Neural progenitor cell (in vitro differentiated cells): ENCODE measurements around the gene ISY1.

Experiments used
- EZH2phosphoT487 ChIP-seq: fragments of 200-600 bp; sonication (generic); IDR thresholded peaks from 2 replicates; pipeline ENCODE4 v1.6.1; 2017; ENCODE audit warnings: antibody characterized with exemption
- TF ChIP-seq, protein P1 (sequence below): fragments of 200-600 bp; sonication (generic); IDR thresholded peaks from 2 replicates; pipeline ENCODE4 v1.5.1; 2017; ENCODE audit warnings: antibody characterized with exemption, mild to moderate bottlenecking

DNA sequence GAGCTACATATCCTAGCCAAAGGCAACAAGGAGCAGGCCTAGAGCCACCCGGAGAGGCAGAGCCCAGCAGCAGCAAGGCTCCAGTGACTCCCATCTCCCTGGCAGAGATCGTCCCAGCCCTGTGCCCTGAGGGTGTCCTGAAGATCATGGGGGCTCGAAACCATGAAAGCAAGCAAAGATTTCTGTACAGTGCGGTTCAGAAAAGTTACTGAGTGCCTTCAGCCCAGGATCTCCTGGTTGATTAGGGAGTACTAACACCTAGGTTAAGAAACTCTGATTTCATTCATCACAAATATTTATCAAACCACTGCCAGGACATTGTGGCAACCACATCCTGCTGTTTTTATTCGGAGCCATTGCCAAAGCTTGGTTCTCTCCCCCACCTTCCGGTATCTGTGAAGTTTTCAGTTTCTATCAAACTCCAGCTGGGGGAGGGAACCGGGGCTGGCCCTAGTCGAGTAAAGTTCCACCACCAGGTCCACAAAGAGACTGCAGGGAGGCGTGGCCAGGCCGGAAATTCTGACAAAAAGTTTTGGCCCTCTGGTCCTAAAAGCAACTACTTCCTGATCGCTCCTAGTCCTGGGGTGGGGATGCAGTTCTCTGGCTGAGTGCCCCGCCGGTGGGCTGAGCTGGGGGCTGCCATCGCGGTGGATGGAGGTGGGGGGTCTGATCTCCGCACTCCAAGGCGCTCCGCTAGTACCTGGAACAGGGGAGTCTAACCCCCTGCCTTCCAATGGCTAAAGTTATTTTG lies 40.4 kb downstream of the ISY1 start:
- TF ChIP-seq, protein P1, sequence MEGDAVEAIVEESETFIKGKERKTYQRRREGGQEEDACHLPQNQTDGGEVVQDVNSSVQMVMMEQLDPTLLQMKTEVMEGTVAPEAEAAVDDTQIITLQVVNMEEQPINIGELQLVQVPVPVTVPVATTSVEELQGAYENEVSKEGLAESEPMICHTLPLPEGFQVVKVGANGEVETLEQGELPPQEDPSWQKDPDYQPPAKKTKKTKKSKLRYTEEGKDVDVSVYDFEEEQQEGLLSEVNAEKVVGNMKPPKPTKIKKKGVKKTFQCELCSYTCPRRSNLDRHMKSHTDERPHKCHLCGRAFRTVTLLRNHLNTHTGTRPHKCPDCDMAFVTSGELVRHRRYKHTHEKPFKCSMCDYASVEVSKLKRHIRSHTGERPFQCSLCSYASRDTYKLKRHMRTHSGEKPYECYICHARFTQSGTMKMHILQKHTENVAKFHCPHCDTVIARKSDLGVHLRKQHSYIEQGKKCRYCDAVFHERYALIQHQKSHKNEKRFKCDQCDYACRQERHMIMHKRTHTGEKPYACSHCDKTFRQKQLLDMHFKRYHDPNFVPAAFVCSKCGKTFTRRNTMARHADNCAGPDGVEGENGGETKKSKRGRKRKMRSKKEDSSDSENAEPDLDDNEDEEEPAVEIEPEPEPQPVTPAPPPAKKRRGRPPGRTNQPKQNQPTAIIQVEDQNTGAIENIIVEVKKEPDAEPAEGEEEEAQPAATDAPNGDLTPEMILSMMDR, result peak; percentile 20
- no peak for TF ChIP-seq EZH2phosphoT487
